C4-2B (cell line): ENCODE measurements around the gene YJEFN3.

ENCODE experiments used
- H3K27ac ChIP-seq: fragments of 450-650 bp; 2 replicates; pipeline ENCODE4 v1.5.1; 2017
- ZFX ChIP-seq: fragments of 450-650 bp; IDR thresholded peaks from 2 replicates; pipeline ENCODE4 v1.6.1; 2017
- TF ChIP-seq, protein P1 (sequence below): fragments of 450-650 bp; conservative IDR thresholded peaks from 2 replicates; pipeline ENCODE4 v1.5.1; 2017; ENCODE audit warnings: mild to moderate bottlenecking

The YJEFN3 gene

DNA sequence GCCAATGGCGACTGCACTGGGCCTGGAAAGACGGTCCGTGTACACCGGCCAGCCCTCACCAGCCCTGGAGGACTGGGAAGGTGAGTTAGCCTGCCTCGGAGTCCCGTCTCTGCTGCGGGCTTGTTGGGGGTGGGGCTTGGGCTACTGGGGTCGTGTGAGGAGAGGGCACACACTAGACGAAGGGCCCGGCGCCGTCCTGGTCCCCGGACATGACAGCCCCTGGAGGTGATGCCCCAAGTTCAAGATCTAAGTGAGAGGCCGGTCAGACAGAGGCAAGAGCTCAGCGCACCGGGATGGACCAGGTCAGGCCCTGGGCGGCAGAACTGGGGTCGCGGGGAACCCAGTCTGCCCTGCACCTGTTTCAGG, 11.0 kb downstream of the YJEFN3 start:
- no peak overlapping the region for H3K27ac ChIP-seq
- TF ChIP-seq ZFX: no peak
- TF ChIP-seq, protein P1, sequence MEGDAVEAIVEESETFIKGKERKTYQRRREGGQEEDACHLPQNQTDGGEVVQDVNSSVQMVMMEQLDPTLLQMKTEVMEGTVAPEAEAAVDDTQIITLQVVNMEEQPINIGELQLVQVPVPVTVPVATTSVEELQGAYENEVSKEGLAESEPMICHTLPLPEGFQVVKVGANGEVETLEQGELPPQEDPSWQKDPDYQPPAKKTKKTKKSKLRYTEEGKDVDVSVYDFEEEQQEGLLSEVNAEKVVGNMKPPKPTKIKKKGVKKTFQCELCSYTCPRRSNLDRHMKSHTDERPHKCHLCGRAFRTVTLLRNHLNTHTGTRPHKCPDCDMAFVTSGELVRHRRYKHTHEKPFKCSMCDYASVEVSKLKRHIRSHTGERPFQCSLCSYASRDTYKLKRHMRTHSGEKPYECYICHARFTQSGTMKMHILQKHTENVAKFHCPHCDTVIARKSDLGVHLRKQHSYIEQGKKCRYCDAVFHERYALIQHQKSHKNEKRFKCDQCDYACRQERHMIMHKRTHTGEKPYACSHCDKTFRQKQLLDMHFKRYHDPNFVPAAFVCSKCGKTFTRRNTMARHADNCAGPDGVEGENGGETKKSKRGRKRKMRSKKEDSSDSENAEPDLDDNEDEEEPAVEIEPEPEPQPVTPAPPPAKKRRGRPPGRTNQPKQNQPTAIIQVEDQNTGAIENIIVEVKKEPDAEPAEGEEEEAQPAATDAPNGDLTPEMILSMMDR: no peak

DNA sequence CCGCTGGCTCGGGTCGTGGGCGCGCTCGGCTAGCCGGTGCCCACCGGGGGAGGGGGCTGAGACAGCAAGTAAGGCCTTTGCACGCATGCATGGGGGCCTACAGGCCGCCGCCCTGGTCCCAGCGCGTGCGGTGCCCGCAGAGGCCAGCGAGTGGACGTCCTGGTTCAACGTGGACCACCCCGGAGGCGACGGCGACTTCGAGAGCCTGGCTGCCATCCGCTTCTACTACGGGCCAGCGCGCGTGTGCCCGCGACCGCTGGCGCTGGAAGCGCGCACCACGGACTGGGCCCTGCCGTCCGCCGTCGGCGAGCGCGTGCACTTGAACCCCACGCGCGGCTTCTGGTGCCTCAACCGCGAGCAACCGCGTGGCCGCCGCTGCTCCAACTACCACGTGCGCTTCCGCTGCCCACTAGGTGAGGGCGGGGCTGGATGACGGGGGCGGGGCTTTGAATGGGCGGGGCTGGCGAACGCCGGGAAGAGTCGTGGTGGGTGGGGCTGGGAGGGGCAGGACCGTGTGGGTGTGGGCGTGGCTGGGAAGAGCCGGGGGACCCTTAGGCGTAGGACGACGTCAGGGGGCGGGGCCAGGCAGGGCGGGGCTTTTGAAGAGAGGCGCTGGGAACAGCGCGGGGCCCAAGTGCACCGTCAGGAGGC, 11.5 kb downstream of the YJEFN3 start:
- no peak for TF ChIP-seq ZFX
- TF ChIP-seq, protein P1: no peak
- H3K27ac ChIP-seq: no peak overlapping the region

DNA sequence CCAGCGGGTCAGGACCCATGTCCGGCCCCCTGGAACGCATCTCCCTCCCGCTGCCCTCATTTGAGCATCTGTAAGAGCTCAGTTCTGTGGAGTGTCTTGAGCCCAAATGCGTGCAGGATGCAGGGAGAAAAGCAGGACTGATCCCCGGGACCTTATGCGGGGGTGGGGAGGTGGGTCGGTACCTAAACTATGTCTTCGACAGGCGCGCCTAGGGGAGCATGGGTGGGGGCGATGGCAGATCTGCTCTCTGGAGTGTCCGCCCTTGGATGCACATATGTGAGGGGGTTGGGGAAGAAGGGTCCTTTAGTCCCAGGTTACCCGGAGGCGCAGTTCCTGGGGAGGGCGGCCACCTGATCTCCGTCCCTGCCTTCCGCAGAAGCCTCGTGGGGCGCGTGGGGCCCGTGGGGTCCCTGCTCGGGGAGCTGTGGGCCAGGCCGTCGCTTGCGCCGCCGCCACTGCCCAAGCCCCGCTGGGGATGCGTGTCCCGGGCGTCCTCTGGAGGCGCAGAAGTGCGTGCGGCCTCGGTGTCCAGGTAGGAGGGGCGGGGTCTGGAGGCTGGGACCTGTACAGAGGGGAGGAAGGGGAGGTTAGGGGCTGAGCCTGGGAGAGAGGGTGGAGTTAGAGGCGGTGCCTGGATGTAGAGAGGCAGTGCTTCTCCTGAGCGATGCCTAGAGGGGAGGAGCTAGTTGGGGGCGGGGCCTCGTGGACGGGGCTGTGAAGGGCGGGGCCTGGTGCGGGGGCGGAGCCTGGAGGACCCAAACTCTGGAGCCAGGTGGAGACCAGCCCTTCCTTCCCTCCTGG, 12.2 kb downstream of the YJEFN3 start:
- TF ChIP-seq, protein P1: no peak
- TF ChIP-seq ZFX: no peak
- H3K27ac ChIP-seq: no peak overlapping the region

DNA sequence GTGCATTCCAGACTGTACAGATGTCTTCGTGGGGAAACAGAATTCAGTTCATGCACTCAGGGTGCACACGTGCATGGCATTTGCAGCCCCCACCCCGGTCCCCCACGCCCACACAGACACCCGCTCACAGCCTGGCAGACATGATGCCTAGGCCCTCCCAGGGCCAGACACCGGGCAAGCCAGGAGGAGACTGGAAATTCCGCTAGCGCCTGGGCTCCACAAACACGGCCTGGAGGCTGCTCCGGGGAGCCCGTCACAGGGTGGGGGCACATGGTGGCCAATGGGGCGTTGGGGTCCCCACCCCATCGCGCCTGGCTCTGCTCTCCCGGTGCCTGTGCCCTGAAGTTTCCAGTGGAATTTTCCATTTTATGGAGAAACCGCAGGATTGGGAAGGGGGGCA, 12.9 kb downstream of the YJEFN3 start:
- TF ChIP-seq, protein P1: no peak
- TF ChIP-seq ZFX: no peak
- no peak overlapping the region for H3K27ac ChIP-seq

DNA sequence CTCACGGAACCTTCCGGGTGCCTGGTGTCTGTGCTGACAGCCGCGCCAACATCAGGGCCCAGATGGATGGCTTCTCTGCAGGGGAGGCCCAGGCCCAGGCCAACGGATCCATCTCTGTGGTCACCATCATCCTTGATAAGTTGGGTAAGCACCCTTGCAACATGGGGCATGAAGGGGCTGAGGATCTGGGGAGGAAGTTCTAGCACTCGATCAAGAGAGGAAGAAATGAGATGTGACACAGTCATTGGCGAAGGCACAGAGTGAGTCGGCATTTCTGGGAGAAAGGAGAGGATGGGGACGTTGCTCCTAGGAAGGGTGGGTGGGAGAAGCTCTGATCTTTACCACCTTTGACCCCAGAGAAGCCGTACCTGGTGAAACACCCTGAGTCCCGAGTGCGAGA, 13.8 kb downstream of the YJEFN3 start:
- no peak overlapping the region for H3K27ac ChIP-seq
- TF ChIP-seq, protein P1: no peak
- TF ChIP-seq ZFX: no peak

DNA sequence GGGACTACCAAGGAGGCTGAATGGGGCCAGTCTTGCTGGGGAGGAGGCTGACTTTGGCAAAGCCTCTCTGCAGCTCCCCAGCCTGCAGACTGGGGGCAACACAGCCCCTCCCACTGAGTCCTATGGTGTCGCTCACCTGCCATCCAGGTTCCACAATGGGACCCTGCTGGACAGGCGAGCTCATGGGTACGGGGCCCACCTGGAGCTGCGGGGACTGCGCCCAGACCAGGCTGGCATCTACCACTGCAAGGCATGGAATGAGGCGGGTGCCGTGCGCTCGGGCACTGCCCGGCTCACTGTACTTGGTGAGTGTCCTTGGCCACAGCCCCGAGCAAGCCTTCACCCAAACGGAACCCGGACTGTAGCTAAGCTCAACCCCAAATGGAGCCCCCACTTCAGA, 14.4 kb downstream of the YJEFN3 start:
- TF ChIP-seq ZFX: no peak
- TF ChIP-seq, protein P1: no peak
- no peak overlapping the region for H3K27ac ChIP-seq

DNA sequence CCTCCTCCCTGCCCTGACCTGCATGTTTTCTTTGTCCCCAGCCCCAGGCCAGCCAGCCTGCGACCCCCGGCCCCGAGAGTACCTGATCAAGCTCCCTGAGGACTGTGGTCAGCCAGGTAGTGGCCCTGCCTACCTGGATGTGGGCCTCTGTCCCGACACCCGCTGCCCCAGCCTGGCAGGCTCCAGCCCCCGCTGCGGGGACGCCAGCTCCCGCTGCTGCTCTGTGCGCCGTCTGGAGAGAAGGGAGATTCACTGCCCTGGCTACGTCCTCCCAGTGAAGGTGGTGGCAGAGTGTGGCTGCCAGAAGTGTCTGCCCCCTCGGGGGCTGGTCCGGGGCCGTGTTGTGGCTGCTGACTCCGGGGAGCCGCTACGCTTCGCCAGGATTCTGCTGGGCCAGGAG, 14.9 kb downstream of the YJEFN3 start:
- no peak overlapping the region for H3K27ac ChIP-seq
- TF ChIP-seq ZFX: no peak
- TF ChIP-seq, protein P1: no peak
